Stimulated activated naive CD4-positive, alpha-beta T cell treated with Interleukin-2 at 50 U/mL for 16 hours (primary cell): ENCODE data around the gene USH2A.

Source experiments
- DNase-seq: peaks from one replicate; lab custom pipeline; 2025; lab: John Stamatoyannopoulos, UW

The USH2A gene

DNA sequence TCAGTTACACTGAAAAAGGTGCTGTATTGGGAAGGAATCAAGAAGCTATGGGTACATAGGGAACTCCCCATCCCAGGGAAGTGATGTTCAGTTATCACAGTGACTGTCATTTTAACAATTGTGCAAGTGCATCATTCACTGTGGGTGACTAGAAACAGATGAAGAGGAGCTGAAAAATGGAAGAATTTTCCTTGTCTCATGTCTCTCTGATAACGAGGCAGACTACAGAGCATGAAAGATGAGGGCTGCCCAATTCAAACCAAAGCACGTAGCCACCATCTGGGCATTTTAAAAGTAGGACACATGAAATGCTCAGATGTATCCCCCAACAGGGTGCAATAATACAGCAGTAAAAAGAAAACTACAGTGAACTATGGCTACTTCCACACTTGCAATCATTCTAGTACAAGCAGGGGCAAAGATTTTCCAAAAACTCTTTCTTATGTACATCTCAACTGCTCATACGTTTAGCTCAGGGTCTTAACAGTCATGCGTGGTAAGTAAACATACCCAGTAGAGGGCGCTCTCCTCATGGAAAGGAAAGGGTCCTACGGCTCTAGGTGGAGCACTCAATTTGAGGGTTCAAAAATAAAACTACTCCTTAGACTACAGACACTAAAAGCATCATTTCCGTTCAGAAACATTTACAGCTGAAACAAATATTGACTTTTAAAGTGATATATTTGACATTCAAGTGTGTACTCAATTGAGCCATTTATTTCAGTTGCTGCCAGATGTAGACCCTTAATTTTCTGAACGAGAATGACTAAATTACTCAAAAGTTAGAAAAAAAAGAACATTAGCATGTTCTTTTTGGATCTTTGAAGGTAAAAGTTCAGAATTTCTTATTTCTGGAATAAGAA lies 713.0 kb downstream of the USH2A start:
- no peak for DNase-seq

DNA sequence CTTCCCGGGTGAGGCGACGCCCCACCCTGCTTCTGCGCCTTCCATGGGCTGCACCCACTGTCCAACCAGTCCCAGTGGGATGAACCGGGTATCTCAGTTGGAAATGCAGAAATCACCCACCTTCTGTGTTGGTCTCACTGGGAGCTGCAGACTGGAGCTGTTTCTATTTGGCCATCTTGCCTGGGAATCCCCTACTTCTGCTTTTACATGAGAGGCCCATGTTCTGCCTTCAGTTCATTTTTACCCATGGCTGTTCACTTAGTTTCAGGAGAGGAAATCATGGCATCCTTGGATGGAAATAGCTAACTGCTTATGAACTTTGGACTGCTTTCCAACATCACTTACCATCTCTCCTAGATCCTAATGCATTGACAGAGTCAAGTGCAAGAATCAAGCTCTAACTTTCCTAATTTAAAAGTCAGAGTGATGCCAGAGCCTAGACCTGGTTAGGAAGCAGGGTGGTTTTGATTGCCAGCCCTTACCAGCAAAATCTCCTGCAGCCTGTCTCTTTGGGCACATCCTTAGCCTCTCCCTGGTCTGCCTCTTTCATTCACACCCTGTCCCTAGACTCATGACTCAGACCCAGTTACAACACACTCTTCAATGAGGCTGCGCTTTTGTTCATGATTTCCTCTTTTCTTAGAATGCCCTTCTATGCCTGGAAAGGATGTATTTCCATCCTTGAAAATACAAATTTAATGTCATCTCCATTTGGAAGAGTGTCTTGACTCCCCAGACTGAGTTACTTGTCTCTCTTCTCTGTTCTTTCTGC lies 719.0 kb downstream of the USH2A start:
- no peak for DNase-seq

DNA sequence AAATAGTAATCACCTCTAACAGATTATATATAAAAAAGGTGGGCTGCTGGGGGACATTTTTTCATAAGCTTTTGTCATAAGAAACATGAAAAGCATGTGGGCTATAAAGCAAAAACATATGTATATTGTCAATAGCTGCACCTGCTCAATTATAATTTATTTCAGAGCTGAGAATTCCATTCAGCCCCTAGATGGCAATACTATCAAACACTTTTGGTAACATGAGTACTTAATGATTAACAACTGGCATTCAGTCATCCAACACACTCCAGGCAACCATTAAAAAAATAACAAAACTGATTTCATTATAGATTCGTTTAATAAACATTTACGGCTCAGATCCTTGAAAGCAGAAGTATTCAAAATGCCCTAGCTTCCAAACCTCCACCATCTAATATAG lies 741.0 kb downstream of the USH2A start:
- DNase-seq = no peak

DNA sequence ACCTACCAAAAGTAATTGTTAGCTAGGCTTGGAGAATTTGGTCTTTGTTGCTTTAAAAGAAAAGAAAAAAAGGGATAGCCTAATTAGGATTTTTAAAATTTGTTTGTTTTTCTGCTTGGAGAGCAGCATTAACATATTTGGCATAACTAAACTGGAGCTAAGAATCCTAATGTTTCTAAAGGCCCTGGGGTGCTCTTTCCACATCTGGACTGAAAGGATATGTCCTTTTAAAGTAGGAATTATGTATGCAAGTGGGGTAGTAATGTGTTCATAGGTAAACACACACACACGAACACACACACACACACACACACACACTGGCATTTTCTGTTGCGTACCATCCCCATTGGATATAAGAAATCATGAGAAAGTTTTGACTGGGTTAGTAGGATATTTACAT lies 742.2 kb downstream of the USH2A start:
- no peak for DNase-seq

DNA sequence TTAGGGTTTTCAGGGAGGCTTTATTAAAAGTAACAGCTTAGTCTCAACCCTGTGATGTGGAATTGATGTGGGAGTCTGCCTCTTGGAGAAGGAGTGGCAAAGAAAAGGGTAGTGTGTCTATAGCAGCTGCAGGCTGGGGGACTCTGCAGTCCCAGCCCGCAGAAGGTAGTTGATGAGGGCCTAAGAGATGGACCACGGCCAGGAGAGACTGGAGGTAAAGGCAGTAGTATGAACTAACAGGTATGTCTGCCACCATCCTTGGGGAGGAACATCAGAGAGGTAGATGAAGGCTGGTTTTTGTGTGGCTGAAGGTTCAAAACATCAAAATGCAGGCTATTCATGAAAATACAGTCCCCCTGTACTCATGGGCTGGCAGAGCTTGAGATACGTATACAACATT lies 744.0 kb downstream of the USH2A start:
- no peak for DNase-seq

DNA sequence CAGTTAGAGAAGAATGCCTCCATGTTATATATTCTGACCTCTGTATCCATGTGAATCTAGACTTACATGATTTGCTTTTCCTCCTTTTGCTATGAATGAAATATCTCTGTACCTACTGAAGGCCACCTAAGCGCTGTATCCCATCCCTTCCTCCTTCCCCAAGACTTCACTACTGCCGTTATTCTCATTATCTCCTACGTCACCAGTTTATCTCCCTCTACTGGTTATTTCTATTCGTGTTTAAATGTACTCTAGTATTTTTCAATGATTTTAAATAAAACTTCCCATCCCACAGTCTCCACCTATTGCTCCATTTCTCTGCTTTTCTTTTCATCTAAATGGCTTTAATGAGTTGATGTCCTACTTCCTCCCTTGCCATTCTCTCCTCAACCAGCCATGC lies 746.1 kb downstream of the USH2A start:
- no peak for DNase-seq

DNA sequence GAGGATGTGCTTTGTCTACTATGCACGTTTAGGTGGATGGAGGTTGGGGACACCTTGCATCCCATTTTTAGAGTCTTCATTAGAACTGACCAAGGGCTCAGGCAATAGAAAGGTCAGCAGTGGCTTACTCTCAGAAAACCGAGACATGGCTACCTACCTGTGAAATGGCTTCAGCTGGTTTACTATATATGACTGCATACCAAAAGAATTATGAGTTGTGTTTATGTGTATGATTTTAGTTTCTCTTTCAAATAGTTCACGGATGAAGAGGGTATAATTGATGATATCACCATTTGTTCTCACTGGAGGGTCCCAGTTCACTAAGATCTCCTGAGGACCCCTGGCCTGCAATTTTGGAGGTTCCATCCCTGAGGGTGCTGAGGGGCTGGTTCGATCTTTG lies 749.3 kb downstream of the USH2A start:
- DNase-seq = no peak

DNA sequence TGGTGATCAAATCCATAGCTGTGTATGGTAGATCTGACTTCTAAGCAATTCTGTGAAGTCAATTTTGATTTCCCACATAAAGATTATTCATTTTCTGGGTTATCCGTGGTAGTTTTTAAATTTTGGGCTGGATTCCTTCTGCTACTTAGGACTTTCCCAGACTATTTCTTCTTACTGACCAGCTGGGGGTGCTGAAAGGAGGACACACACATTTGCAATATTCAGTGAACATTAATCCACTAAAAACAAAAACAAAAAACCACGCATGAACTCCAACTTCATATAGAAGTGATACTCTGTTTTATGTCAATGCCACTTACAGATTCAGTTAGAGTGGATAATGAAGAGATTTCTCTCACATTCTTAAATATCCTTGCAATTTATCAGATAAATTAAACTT lies 750.8 kb downstream of the USH2A start:
- DNase-seq = no peak

DNA sequence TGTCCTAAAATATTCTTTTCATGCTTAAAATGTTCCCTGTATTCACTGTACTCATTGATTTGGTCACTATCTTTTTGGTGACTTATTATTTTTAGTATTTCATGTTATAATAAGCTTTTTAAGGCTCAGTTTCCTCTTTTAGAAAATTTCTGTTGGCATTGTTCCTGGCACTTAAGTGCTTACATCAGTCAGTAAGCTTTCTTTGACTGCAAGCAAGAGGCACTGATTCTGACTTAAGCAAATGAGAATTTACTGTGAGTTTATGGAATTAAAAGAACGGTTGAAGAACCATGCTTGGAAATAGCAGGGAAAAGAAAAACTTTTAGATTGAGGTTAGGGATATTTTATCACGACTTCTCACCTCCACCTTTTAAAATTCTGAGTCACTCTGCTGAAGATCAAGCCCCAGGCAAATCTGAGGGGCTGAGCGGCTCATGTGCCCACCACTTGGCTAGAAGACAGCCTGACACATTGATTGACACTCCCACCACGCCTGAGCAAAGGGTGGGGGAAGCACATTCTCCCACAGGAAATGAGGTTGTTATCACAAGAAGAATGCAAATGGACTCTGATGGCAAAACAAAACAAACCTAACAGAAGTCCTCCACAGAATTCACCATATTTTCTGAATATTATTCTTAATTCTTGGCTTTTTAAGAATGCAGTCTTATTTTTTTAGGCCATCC lies 753.3 kb downstream of the USH2A start:
- DNase-seq = no peak

DNA sequence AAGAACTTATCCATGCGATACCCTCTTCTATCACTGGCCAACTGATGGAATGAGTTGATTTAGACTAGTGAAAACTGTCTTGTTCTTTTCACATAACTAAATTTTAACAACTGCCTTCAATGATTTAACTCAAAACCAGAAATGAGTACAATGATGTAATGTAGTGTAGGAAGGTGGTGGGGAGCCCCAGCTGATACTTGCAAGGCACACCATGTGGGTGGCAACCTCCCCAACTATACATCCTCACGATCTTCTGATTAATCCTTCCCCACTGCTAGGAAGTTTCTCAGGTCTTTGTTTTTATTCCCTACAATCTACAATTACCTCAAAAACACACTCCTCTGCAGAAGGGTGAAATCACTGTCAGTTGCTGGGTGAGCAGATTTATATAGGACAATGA lies 755.5 kb downstream of the USH2A start:
- no peak for DNase-seq

DNA sequence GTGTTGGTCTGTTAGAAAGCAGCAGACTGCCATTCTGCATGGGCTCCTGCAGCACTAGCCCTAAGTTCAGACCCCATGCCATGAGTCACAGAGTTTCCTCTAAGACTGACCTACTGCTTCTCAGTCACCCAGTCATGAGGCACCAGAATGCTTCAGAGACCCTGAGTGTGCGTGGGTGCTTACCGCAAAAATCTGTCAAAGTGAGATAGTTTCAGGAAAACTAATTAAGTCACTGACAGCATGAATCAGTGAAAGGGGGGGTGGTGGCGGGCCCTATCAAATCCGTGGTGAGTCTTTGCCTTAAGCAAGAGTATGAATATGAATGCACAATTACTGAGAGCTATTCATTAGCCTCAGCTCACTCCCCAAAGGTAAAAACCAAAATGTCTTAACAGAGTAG lies 758.0 kb downstream of the USH2A start:
- DNase-seq = peak; percentile 1

DNA sequence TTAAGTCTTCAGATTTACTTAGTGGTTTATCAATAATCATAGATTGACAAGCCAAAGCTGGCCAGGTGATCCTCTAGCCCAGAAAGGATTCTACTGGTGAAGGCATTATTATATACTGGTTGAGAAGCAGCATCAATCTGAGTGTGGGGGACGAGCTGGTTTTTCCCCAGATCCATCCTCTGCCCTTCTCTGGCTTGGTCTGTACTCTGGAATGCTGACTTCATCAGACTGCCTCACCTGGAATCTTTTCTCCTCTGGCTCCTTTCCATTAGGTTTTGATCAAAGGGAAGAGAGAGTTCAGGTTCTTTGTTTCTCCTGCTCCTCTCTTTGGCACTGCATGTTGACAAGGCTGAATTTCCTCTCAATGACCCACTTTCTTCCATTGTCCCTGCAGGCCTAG lies 762.2 kb downstream of the USH2A start:
- no peak for DNase-seq

DNA sequence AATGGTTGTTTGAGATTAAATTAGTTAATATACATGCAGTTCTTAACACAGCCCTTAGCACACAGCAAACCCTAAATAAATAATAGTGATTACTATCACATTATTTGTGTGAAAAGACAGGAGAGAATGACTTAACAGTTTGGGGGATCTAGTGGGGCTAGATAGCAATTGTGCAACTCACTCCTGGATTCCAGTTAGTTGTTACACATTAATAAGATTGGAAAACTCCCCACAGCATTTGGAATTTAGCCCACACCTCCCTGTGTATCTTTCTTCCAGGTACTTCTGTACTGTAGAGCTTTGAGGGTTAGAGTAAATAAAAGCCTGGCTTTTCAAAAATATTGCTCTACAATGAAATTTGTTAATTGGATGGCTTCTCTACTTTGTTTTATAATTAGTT lies 763.0 kb downstream of the USH2A start:
- no peak for DNase-seq

DNA sequence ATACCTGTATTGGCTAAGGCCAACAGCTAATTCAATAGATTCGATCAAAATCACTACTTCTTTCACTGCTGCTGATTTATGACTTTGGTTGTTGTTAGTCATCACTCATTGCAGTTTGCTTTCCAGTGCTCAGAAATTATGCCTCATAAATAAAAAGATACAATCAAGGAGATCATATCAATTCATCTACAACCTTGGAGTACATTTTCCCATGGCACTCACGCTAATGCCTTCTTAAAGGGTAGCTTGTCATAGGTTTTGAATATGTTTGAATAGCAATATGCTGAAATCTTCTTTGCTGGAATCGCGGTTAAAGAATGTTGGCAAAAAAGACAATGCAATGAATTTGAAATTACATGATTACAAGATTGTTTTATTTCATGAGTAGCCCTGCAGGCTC lies 766.2 kb downstream of the USH2A start:
- DNase-seq = no peak

DNA sequence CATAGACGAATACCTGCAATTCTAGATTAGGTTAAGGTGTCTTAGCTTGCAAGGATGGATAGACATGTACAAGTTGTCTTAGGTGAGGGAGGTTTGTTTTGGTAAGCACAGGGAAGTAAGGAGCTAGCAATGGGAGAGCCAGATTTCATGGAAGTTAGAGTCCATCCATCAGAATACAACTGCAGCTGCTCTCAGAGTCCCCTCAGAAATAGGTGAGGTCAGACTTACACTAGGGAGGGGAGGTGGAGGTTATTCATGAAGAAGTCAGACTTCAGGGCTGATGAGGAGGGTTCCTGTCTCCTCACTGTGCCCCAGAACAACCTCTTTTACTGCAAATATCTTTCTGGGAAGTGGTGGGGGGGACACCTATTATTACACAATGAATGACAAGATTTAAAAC lies 770.9 kb downstream of the USH2A start:
- DNase-seq = no peak

DNA sequence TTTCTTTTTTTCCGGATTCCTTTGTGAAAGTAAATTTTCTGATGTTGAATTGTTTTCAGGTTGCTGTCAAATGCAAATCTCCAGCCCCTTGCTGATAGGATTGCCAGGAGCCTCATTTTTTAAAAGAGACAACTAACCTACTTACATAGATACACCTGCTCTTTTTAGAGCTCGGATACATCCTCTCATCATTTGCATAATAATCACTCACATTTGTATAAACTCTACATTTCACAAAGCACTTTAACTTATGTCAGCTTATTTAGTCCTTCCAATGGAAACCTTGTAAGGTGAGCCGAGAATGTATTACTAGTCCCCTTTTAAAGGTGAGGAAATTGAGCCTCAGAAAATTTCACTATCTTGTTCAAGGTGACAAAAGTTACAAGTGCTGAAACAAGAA lies 771.4 kb downstream of the USH2A start:
- no peak for DNase-seq

DNA sequence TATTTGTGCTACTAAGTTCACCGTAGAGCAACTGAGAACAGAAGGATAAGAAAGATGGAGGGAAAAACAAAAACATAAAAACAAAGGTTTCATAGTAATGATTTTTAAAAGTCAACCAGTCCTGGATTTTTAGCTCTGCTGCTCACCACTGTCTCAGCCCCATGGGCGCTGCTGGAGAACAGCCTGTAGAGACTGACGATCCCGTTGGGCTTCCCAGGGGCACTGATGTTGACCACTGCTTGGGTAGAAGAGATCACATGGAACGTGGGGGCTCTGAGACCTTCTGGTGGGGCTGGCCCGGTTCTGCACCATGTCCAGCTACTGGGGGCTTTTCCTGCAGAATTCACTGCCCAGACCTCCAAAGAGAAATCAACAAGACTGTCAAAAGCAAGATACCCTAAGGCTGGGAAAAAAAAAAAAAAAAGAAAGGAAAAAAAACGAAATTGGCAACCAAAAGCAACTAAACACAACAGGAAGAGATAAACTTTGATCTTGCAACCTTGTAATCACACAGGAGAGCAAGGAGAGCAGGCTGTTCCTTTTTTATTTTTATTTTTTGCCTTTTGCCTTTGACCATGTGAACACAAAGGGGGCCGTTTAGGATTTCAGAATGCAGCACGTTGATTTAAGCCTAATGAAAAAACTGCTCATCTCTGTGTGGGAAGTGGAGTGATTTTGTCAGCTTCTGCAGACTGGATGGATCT lies 772.6 kb downstream of the USH2A start:
- no peak for DNase-seq

DNA sequence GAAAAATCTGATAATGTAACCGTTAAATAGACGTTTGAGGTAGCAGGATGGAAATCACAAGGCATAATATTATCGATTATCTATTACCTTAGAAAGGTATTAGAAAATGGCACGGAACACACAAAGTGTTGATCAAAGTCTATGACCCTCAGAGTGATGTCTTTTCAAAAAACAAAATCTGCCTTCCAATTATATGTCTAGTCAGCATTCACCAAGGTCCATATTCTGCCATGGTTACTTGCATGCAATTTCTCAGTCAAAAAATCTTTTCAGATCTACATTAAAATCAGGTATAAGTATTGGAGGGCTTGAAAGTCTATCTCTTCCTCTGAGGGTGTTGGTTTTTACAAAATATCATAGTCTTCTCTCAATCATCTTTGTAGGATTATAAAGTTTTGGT lies 774.3 kb downstream of the USH2A start:
- DNase-seq = no peak

DNA sequence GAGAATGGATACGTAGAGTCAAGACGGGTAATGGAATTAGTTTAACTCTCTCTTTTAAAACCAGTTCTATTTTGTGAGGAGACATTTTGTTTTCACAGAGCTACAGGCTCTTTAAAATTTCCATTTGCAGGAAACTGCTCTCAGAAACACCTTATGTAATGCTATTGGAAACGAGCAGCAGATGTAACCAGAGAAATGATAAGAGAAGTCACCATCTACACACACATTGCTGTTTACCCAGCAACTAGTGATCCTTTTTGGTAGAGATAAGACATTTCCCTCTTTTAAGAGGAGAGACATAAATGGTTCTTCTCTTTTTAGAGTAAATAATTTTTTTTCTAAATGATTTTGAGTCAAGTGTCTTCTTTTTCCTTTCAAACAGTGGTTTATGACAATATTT lies 775.5 kb downstream of the USH2A start:
- DNase-seq = no peak

DNA sequence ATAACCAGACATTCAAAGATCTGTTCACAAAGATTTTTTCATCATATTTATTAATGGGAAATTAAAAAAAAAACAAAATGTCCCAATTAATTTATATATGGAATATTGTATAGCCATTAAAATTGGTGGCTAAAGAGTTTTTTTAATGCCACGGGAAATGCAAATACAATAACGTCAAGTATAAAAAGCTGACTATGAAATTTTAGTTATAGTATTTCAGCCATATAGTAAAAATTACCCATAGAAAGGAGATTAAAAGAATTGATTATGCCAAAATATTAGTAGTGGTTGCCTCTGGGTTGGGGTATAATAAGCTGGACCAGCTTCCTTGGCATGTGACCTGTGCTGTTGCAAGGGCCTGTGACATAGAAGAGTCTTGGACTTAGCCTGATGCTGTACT lies 777.4 kb downstream of the USH2A start:
- DNase-seq = no peak

DNA sequence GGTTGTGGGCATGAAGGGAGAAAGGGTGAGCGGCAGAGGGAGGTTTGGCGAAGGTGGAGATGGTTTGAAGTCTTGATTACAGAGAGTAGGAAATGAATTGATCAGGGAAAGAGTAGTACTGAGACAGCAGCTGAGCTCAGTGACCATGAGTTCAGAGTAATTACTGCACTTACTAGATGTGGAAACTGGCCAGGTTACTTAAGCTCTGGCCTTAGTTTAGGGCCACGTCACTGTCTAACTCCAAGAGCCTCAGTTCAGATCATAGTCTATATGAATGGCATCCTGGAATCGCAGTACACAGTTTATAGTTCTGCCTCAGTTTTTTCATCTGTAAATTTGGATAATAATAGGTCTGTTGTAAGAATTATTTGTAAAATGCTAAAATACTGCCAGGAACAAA lies 778.1 kb downstream of the USH2A start:
- DNase-seq = no peak

DNA sequence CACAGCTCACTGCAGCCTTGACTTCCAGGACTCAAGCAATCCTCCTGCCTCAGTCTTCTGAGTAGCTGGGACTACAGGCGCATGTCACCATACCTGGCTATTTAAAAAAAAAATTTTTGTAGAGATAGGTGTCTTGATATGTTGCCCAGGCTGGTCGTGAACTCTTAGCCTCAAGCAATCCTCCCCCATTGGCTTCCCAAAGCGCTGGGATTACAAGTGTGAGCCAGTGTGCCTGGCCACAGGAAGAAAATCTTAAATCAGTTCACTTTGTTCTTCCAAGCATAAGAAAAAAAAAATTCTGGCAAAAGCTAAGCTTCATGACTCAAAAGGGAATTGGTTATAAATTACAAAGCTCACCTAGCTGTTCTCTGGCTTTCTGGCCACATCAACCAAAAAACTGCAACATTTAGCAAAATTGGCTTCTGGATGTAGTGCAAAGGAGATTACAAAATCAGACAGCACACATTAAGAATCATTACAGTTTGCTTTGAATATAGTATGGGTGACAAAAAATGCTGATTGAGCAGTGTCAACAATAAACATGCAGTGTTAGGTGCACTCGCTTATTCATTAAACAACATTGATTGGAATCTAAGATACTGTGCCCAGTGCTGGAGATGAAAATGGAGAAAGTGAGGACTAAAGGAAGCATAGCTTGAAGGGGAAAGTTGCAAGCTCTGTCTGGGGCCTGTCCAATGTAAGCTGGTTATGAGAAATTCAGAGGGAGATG lies 779.5 kb downstream of the USH2A start:
- DNase-seq = no peak
